SK-N-DZ (cell line): Measurements from ENCODE around the gene SKIC8.
"Not testable (repeated sequence)": the region's sequence is repeated elsewhere in the genome, so short reads cannot be mapped to it uniquely, and the experiment has no call there.

ENCODE experiments used
- DNase-seq: peaks from one replicate; pipeline ENCODE4 v3.0.0-alpha.2; 2015; ENCODE audit warnings: low spot score
- small RNA-seq, 2 experiments: library from RNA; depleted of rRNA; stranded (forward); fragments of <200 nt; gene quantifications; one replicate each; pipeline ENCODE3, GENCODE V24; 2014

The SKIC8 gene

DNA sequence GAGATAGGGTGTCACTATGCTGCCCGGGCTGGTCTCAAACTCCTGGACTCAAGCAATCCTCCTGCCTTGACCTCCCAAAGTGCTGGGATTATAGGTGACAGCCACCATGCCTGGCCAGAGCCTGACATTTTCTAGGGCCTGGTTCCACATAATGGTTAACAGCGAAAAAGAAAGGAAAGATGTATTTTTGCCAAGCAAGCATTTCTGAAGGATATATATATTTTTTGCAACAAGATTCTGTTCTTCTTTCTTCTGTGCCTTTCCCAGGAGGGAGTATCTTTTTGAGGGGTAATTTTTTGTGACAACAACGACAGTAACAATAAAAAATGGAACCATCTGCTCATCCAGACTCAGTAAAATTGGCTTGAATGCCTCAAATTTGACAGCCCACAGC lies 43.4 kb downstream of the SKIC8 start:
- no peak for DNase-seq

GRCh38 chr15:78255421-78256043 lies 43.9 kb downstream of the SKIC8 start:
- no peak for DNase-seq

DNA sequence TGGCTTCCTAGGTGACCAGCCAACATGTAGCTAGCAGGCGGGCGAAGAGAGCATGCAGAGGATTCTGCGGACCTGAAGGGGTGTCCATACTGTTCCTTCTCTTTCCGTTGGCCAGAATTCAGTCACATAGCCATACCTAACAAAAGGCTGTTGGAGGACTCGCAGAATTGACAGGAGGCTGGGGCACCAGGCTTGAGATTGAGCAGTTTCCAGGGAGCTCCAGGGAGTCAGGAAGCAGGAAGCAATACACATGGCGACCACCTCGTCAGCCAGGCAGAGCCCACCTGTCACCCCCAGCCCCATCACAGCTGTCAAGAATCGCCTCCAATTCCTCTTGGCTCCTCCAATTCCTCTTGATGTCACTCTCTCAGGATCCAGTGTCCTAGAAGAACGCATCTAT lies 48.3 kb downstream of the SKIC8 start:
- no peak for DNase-seq

- no peak for DNase-seq
These were observed 50.3 kb downstream of the SKIC8 start for GRCh38 chr15:78249131-78249530.

GRCh38 chr15:78247911-78248310 lies 51.5 kb downstream of the SKIC8 start:
- DNase-seq: no peak

GRCh38 chr15:78245976-78246620 lies 53.3 kb downstream of the SKIC8 start:
- not testable (repeated sequence) for DNase-seq

DNA sequence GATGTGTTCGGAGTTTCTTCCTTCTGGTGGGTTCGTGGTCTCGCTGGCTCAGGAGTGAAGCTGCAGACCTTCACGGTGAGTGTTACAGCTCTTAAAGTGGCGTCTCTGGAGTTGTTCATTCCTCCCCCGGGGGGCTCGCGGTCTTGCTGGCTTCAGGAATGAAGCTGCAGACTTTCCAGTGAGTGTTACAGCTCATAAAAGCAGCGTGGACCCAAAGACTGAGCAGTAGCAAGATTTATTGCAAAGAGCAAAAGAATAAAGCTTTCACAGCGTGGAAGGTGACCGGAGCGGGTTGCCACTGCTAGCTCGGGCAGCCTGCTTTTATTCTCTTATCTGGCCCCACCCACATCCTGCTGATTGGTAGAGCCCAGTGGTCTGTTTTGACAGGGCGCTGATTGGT lies 54.0 kb downstream of the SKIC8 start:
- DNase-seq: not testable (repeated sequence)

DNA sequence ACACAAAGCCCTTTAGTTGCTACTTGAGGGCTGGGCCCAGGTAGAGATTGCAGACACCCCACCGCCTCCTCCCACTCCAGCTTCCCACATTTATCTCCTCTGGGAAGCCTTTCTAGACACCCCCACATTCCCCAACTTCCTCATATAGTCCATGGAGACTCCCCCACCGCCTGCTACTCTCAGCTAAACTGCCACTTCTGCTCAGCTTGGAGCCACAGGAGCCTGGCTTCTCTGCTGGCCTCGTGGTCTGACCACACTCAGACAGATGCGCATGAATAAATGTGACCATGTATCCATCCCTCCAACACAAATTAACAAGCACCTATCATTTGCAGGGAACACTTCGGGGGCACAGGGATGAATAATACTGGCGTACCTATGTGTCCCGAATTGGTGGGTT lies 54.5 kb downstream of the SKIC8 start:
- DNase-seq: no peak

DNA sequence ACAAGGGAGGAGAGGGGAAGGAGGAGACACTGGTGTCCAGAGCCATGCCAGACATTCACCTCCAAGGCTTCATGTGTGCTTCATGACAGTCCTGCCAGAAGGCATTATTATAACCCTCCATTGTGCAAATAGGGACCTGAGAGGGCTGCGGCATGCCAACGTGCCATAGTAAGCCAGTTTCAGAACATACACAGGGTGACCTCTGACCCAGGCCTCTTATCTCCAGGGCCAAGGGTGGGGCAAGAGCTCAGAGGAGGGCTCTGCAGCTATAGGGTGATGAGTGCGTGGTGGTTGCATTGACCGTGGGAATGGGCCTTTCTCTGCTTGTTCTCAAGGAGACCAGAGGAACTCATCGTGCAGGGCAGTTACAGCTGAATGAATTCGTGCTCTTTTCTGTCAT lies 55.3 kb downstream of the SKIC8 start:
- DNase-seq: no peak

- DNase-seq: no peak
These were observed 55.9 kb downstream of the SKIC8 start for GRCh38 chr15:78243491-78243941.

GRCh38 chr15:78243058-78243457 lies 56.4 kb downstream of the SKIC8 start:
- no peak for DNase-seq

GRCh38 chr15:78242128-78242527 lies 57.3 kb downstream of the SKIC8 start:
- DNase-seq: peak; percentile 33

DNA sequence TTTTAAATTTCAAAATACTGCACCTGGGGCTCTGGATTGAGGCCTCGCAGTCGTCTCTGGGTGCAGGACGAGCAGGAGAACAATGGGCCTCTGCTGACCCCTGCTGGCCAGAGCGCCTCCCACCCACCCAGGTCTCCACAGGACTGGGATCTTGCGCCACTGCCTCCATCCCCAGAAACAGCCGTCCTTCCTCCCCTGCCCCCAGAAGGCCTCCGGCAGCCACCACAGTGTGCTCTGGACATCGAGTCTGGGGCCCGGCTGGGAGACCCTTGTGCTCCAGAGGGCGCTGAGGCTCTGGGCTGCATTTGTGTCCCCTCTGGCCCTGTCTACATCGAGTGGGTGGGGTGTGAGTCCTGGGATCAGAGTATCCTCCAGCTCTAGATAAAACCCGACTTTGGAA lies 58.4 kb downstream of the SKIC8 start:
- DNase-seq: peak; percentile 74

- no peak for DNase-seq
These were observed 59.6 kb downstream of the SKIC8 start for GRCh38 chr15:78239811-78240210.

DNA sequence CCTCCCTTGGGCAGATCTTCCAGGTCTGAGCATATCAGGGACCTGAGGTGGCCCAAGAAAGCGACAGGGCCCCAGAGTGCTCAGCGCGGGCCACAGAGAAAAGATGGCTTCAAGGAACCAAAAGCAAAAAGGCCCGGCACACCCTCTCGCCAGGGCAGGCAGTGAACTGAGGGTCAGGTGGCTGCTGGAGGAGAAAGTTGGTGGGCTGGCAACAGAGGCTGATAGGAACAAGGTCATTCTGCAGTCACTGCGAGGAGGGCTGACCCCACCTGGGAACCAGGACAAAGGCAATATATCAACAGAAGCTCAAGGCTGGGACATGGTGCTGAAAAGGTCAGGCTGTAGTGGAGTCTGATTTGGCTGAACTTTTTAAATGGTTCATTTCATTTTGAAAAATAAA lies 62.3 kb downstream of the SKIC8 start:
- DNase-seq: no peak

- DNase-seq: no peak
These were observed 62.9 kb downstream of the SKIC8 start for GRCh38 chr15:78236491-78236890.

DNA sequence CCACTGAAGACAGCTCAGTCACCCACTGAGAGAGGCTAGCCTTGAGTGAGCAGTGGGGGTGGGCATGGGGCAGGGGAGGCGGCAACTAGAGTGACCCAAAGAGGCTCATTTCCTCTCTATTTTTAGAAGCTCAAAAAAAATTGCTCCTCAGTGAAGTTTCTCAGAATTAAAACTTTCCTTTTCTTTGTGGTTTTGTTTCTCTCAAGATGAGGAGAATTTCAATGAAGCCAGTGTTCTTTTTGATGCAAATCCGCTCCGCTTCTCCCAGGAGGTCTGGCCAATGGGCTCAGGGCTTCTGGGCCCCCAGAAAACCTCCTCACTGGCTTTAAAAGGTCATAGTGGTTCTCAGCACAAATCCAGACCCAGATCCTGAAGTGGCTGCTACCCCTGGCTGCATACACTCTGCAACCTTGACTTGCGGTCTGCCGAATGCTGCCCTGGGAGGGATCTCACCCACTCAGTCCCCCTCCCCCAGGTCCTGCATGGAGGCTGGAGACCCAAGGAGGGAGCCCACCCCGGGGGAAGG lies 64.8 kb downstream of the SKIC8 start, which contains the start of gene ACSBG1:
Gene ACSBG1, minus strand, starts transcription at position 51 of the 526 bp plus-strand sequence. CDS start 64 bp downstream, outside the sequence.
- DNase-seq: no peak

GRCh38 chr15:78233496-78233895 lies 65.9 kb downstream of the SKIC8 start:
- no peak for DNase-seq

Small RNA genes within 50 kb of the gene (small RNA-seq; reads per million reads assigned to genes)
- gene AC090607.5: 0.04 to 0.05 reads per million in 2 experiments
